SK-N-SH (cell line): ENCODE results near the gene PSMB2. TPM values are rescaled to one million over a fixed set of nuclear protein-coding genes. Genes with fewer than 3 reads are reported as not detected.

Source experiments
- CTCF ChIA-PET: fragments of 300-600, 350-600 bp; formaldehyde crosslinking; extraction: SDS; loops from one replicate; lab custom pipeline; 2021; lab: Yijun Ruan, JAX
- POLR2A ChIA-PET: fragments of 350-600 bp; sonication (Branson Sonifier 250); formaldehyde crosslinking; extraction: SDS; loops from one replicate; lab custom pipeline; 2020; ENCODE audit warnings: antibody characterized with exemption, inconsistent platforms; lab: Yijun Ruan, JAX
- DNase-seq: peaks from one replicate; pipeline ENCODE4 v3.0.0; 2012
- H2AFZ ChIP-seq: fragments of 200-600 bp; sonication (generic); 2 replicates; pipeline ENCODE4 v1.8.1; 2016; ENCODE audit warnings: antibody characterized with exemption, mild to moderate bottlenecking, low read depth
- H3F3A ChIP-seq: fragments of 200-600 bp; sonication (generic); replicated peaks from 2 replicates; pipeline ENCODE3; 2016; ENCODE audit warnings: antibody characterized with exemption, mild to moderate bottlenecking; ENCODE audit not compliant: insufficient read depth
- H3K27ac ChIP-seq, 2 experiments: fragments of 200-500 bp in 1 of 2; fragments of 200-600 bp in 1 of 2; sonication (Bioruptor generic) in 1 of 2; sonication (generic), shearing (Covaris generic) in 1 of 2; 2 replicates each; pipeline versions ENCODE4 v1.5.1 to v1.6.1; 2014 to 2016; ENCODE audit warnings: low read depth in 2 of 2, inconsistent platforms in 1 of 2, low read length in 1 of 2, mild to moderate bottlenecking in 1 of 2, mixed read lengths in 1 of 2
- H3K27me3 ChIP-seq: fragments of 200-600 bp; sonication (generic), shearing (Covaris generic); 2 replicates; pipeline ENCODE4 v1.6.1; 2016; ENCODE audit warnings: mixed run types; ENCODE audit not compliant: insufficient read depth
- H3K36me3 ChIP-seq, 2 experiments: fragments of 200-500 bp in 1 of 2; fragments of 200-600 bp in 1 of 2; sonication (Bioruptor generic) in 1 of 2; sonication (generic) in 1 of 2; replicated peaks in 1 of 2; 2 replicates each; pipeline versions ENCODE3 to v1.5.1; 2014 to 2016; ENCODE audit warnings: low read length in 1 of 2, mild to moderate bottlenecking in 1 of 2; ENCODE audit not compliant: insufficient read depth in 2 of 2, control insufficient read depth in 1 of 2
- H3K4me1 ChIP-seq, 2 experiments: fragments of 200-500 bp in 1 of 2; fragments of 200-600 bp in 1 of 2; sonication (Bioruptor generic) in 1 of 2; sonication (generic), shearing (Covaris generic) in 1 of 2; 2 replicates each; pipeline versions ENCODE4 v1.5.1 to v1.6.1; 2014 to 2016; ENCODE audit warnings: low read depth in 1 of 2, low read length in 1 of 2, mixed run types in 1 of 2; ENCODE audit not compliant: insufficient read depth in 2 of 2, control insufficient read depth in 1 of 2
- H3K4me2 ChIP-seq: fragments of 200-600 bp; sonication (generic), shearing (Covaris generic); 2 replicates; pipeline ENCODE4 v1.6.1; 2017; ENCODE audit warnings: mixed run types
- H3K4me3 ChIP-seq, 2 experiments: fragments of 200-500 bp in 1 of 2; fragments of 200-600 bp in 1 of 2; sonication (Bioruptor generic) in 1 of 2; sonication (generic), shearing (Covaris generic) in 1 of 2; 2 replicates each; pipeline versions ENCODE4 v1.5.1 to v1.8.1; 2014 to 2016; ENCODE audit warnings: low read depth in 2 of 2, inconsistent platforms in 1 of 2, low read length in 1 of 2, mild to moderate bottlenecking in 1 of 2, mixed read lengths in 1 of 2, moderate library complexity in 1 of 2
- H3K79me2 ChIP-seq: fragments of 200-600 bp; sonication (generic); 2 replicates; pipeline ENCODE4 v1.8.1; 2017; ENCODE audit warnings: mild to moderate bottlenecking; ENCODE audit not compliant: insufficient read depth
- H3K9ac ChIP-seq: fragments of 200-600 bp; sonication (generic); 2 replicates; pipeline ENCODE4 v1.6.1; 2017; ENCODE audit warnings: mixed run types
- H3K9me2 ChIP-seq: fragments of 200-600 bp; sonication (generic); 2 replicates; pipeline ENCODE4 v1.6.1; 2017; ENCODE audit warnings: mixed run types
- H3K9me3 ChIP-seq: fragments of 200-600 bp; sonication (generic); 2 replicates; pipeline ENCODE4 v1.6.1; 2017; ENCODE audit warnings: mixed run types, mild to moderate bottlenecking, moderate library complexity
- H4K20me1 ChIP-seq: fragments of 200-600 bp; sonication (generic); 2 replicates; pipeline ENCODE4 v1.6.1; 2017; ENCODE audit warnings: mild to moderate bottlenecking, mixed run types; ENCODE audit not compliant: insufficient read depth
- ELF1 ChIP-seq: IDR thresholded peaks from 2 replicates; pipeline ENCODE4 v1.4.0; 2012
- EP300 ChIP-seq, 2 experiments: IDR thresholded peaks; 2 replicates each; pipeline versions ENCODE4 v1.4.0 to v1.6.1; 2012; ENCODE audit warnings: borderline replicate concordance in 1 of 2, low read depth in 1 of 2, low read length in 1 of 2
- FOSL2 ChIP-seq: IDR thresholded peaks from 2 replicates; pipeline ENCODE4 v1.4.0; 2012; ENCODE audit warnings: low read depth, mild to moderate bottlenecking, moderate library complexity, borderline replicate concordance
- FOXJ3 ChIP-seq: sonication (generic); formaldehyde crosslinking; IDR thresholded peaks from 2 replicates; pipeline ENCODE4 v1.5.1; 2020; ENCODE audit warnings: mild to moderate bottlenecking, missing genetic modification reagents
- IRF3 ChIP-seq: fragments of 150-350 bp; IDR thresholded peaks from 2 replicates; pipeline ENCODE4 v1.6.1; 2016; ENCODE audit warnings: mild to moderate bottlenecking, low read depth, low read length
- JUND ChIP-seq: IDR thresholded peaks from 2 replicates; pipeline ENCODE4 v1.4.0; 2012
- MEF2A ChIP-seq: IDR thresholded peaks from 2 replicates; pipeline ENCODE4 v1.4.0; 2012; ENCODE audit warnings: low read depth, borderline replicate concordance
- NFIC ChIP-seq: IDR thresholded peaks from 2 replicates; pipeline ENCODE4 v1.4.0; 2012; ENCODE audit warnings: borderline replicate concordance
- NRF1 ChIP-seq: IDR thresholded peaks from 2 replicates; pipeline ENCODE4 v1.6.1; 2012; ENCODE audit warnings: low read depth, mild to moderate bottlenecking, low read length
- RAD21 ChIP-seq: IDR thresholded peaks from 2 replicates; pipeline ENCODE4 v1.6.1; 2012; ENCODE audit warnings: mild to moderate bottlenecking, low read length
- RCOR1 ChIP-seq: fragments of 150-350 bp; IDR thresholded peaks from 2 replicates; pipeline ENCODE4 v1.6.1; 2017; ENCODE audit warnings: antibody characterized with exemption, low read length
- REST ChIP-seq: IDR thresholded peaks from 2 replicates; pipeline ENCODE4 v1.6.1; 2012; ENCODE audit warnings: mild to moderate bottlenecking, low read depth, low read length, moderate library complexity
- SIN3A ChIP-seq: IDR thresholded peaks from 2 replicates; pipeline ENCODE4 v1.6.1; 2012; ENCODE audit warnings: low read depth, mild to moderate bottlenecking, low read length, moderate library complexity, borderline replicate concordance
- TAF1 ChIP-seq: IDR thresholded peaks from 2 replicates; pipeline ENCODE4 v1.6.1; 2012; ENCODE audit warnings: low read depth, mild to moderate bottlenecking, low read length, moderate library complexity, borderline replicate concordance
- TCF12 ChIP-seq: IDR thresholded peaks from 2 replicates; pipeline ENCODE4 v1.4.0; 2012
- USF1 ChIP-seq: IDR thresholded peaks from 2 replicates; pipeline ENCODE4 v1.4.0; 2012; ENCODE audit warnings: low read depth, borderline replicate concordance
- USF2 ChIP-seq: fragments of 150-350 bp; IDR thresholded peaks from 2 replicates; pipeline ENCODE4 v1.6.1; 2017; ENCODE audit warnings: antibody characterized with exemption, low read length, low read depth, borderline replicate concordance
- YY1 ChIP-seq: IDR thresholded peaks from 2 replicates; pipeline ENCODE4 v1.4.0; 2012; ENCODE audit warnings: low read depth, mild to moderate bottlenecking
- WGBS: methylation state at CpG from one replicate; pipeline ENCODE4 v1.1.6; 2017; ENCODE audit warnings: low lambda C conversion rate; 5-methylcytosine and 5-hydroxymethylcytosine counted together
- polyA plus RNA-seq, 3 experiments: library from polyadenylated mRNA; depleted of rRNA; stranded (reverse); fragments of >200 nt; gene quantifications; 2 replicates each; pipeline ENCODE4 v1.2.3, GENCODE V29; 2012

Gene PSMB2
- polyA plus RNA-seq, 1 of the 3 experiments (the other 2 are of a cell fraction): 83.5 TPM

GRCh38 chr1:35561297-35561971, 79.9 kb downstream of the PSMB2 start (continued):
- no peak for TF ChIP-seq EP300 (IDR thresholded peaks at IDR 0.05; ENCODE audit: borderline replicate concordance in 1 of 2, low read depth in 1 of 2, low read length in 1 of 2)
- TF ChIP-seq RAD21: no peak
- no peak for TF ChIP-seq USF1
- no peak for TF ChIP-seq SIN3A
- TF ChIP-seq ELF1: no peak

- H3K9me3 ChIP-seq: no peaks in the 10 kb centered on the region
- no peak overlapping the region for H3K27ac ChIP-seq
- no peaks in the 10 kb centered on the region for H3K27me3 ChIP-seq
- H4K20me1 ChIP-seq: no peaks in the 10 kb centered on the region
- no peak overlapping the region for H3K4me3 ChIP-seq
- H3K4me1 ChIP-seq: peaks cover 4 to 21% of the 10 kb centered on the region in 2 experiments; a peak in 2 of 4 replicates
- no peak overlapping the region for H3K4me2 ChIP-seq
- no peak for DNase-seq
- H3K9ac ChIP-seq: no peak overlapping the region
- peaks cover 25% of the 10 kb centered on the region for H3K79me2 ChIP-seq
- WGBS: 81% methylated on average over 29 of the region's 44 CpGs
- H3K36me3 ChIP-seq: peaks cover 0 to 40% of the 10 kb centered on the region in 2 experiments
- H2AFZ ChIP-seq: no peak overlapping the region
- H3F3A ChIP-seq: peaks cover 4% of the 10 kb centered on the region
- POLR2A ChIA-PET: interaction anchor here (1.3 kb wide), 1 partner anchor 109 kb away, joined by 6 read pairs; no protein-coding TSS in a partner anchor
- CTCF ChIA-PET: interaction anchor here (3.7 to 8.2 kb wide), 3 partner anchors 8 to 166 kb away, joined by 17 to 81 read pairs (median 20); no protein-coding TSS in a partner anchor
- no peaks in the 10 kb centered on the region for H3K9me2 ChIP-seq
- no peak for TF ChIP-seq FOXJ3 (CRISPR knock-in tag)
- no peak for TF ChIP-seq USF1
- no peak for TF ChIP-seq SIN3A
- no peak for TF ChIP-seq IRF3
- TF ChIP-seq FOSL2: no peak
- no peak for TF ChIP-seq RCOR1
- TF ChIP-seq NFIC: no peak
- TF ChIP-seq EP300 (IDR thresholded peaks at IDR 0.05; ENCODE audit: borderline replicate concordance in 1 of 2, low read depth in 1 of 2, low read length in 1 of 2): no peak
- TF ChIP-seq TAF1: no peak
- TF ChIP-seq USF2: no peak
- no peak for TF ChIP-seq TCF12
- TF ChIP-seq REST: no peak
- TF ChIP-seq MEF2A: no peak
- TF ChIP-seq YY1: no peak
- no peak for TF ChIP-seq JUND
- TF ChIP-seq NRF1: no peak
- TF ChIP-seq ELF1: no peak
Measured at GRCh38 chr1:35560256-35561225, 80.8 kb downstream of the PSMB2 start.
